Prostate gland (tissue), 2 donors: ENCODE results near the gene IPO11. TPM values are rescaled to one million over a fixed set of nuclear protein-coding genes. Genes with fewer than 3 reads are reported as not detected.
A peak's percentile ranks its signal among the peaks of the same experiment; 100 is the strongest.

Experiments used
- DNase-seq: peaks from one replicate; pipeline ENCODE4 v3.0.0-alpha.2; 2019; ENCODE audit warnings: low spot score
- H3K27ac ChIP-seq, 2 donors: fragments of 200-600 bp; sonication (generic); 2 replicates each; pipeline ENCODE4 v1.5.1; 2017 to 2019
- H3K27me3 ChIP-seq: fragments of 200-600 bp; sonication (generic); replicated peaks from 2 replicates; pipeline ENCODE4 v1.5.1; 2019; ENCODE audit not compliant: insufficient read depth
- H3K36me3 ChIP-seq, 2 donors: fragments of 200-600 bp; sonication (generic); 1 replicate in 1 of 2; 2 replicates in 1 of 2; pipeline versions ENCODE4 v1.5.1 to v1.8.1; 2017 to 2019
- H3K4me1 ChIP-seq: fragments of 200-600 bp; sonication (generic); replicated peaks from 2 replicates; pipeline ENCODE4 v1.5.1; 2019
- H3K4me3 ChIP-seq, 2 donors: fragments of 200-600 bp; sonication (generic); 2 replicates each; pipeline ENCODE4 v1.5.1; 2017 to 2019
- H3K9me3 ChIP-seq: fragments of 200-600 bp; sonication (generic); 2 replicates; pipeline ENCODE4 v1.5.1; 2017
- POLR2A ChIP-seq: fragments of 450-650 bp; IDR thresholded peaks from one replicate; pipeline ENCODE4 v1.6.1; 2016; ENCODE audit warnings: antibody characterized with exemption, mild to moderate bottlenecking
- POLR2AphosphoS5 ChIP-seq: sonication (generic); formaldehyde crosslinking; IDR thresholded peaks from one replicate; pipeline ENCODE4 v1.6.1; 2017; ENCODE audit warnings: antibody characterized with exemption
- WGBS: methylation state at CpG from one replicate; pipeline ENCODE4 v1.1.5; 2018; 5-methylcytosine and 5-hydroxymethylcytosine counted together
- intact Hi-C: fragments of 100-400 bp; cut with DNase I; formaldehyde crosslinking; loops from one replicate; pipeline ENCODE4 v1.14.2; 2022
- total RNA-seq, 2 donors: library from RNA; depleted of rRNA; stranded (reverse); fragments of >200 nt; gene quantifications; one replicate each; pipeline ENCODE4 v1.1.0, GENCODE V29; 2016
- TF ChIP-seq, protein P1 (sequence below), 4 experiments: fragments of 200-600 bp in 2 of 4; fragments of 450-650 bp in 2 of 4; sonication (generic) in 2 of 4; IDR thresholded peaks; 1 replicate in 3 of 4; 2 replicates in 1 of 4; pipeline ENCODE4 v1.5.1; 2016 to 2019; ENCODE audit warnings: antibody characterized with exemption in 4 of 4, mild to moderate bottlenecking in 2 of 4, moderate library complexity in 2 of 4

The IPO11 gene
- 10 to 100 TPM; 15.5 to 36.2 TPM for total RNA-seq

DNA sequence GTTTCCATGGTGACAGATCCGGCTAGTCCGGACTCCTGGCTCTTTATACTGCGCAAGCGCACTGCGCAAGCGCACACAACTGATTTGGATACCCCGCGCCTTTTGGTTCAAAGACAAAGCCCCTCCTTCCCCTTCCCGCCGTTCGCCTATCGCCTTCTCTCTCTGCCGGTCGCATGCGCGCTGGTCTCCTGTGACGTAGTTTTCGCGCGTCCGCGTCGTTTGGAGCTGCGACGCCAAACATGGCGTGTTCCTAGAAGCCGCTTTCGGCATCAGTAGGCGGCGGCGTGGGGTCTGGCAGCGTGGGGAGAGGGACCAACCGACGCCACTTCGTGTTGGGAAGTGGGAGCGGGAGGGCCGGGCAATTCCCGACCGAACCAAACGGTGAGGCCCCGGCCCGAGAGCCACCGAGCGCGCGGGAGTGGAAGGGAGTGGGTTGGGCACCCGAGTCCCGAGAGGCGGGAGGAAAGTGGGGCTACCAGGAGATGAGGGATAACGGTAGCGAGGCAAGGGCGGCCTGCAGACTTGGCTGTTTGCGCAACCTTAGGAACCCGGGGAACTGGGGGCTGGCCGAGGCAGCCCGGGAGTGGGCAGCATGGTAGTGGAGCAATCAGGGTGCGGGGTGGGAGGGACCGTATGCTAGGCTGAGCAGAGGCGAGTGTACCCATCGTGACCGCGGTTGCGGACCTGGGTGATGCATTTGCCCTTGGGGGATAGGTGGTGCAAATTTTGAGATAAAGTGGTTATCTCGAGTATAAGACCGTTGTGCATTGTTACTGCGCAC is at the start of gene IPO11:
Gene IPO11 (plus strand): TSS at position 215 of the 781 bp plus-strand sequence. CDS start 24,517 bp downstream, outside the sequence.
- H3K9me3 ChIP-seq = no peaks in the 10 kb centered on the region
- intact Hi-C loops = no loop called here
- DNase-seq = peak; percentile 98
- no peaks in the 10 kb centered on the region for H3K4me1 ChIP-seq
- WGBS = under 1% methylated on average over 66 of the region's 66 CpGs
- TF ChIP-seq, protein P1, sequence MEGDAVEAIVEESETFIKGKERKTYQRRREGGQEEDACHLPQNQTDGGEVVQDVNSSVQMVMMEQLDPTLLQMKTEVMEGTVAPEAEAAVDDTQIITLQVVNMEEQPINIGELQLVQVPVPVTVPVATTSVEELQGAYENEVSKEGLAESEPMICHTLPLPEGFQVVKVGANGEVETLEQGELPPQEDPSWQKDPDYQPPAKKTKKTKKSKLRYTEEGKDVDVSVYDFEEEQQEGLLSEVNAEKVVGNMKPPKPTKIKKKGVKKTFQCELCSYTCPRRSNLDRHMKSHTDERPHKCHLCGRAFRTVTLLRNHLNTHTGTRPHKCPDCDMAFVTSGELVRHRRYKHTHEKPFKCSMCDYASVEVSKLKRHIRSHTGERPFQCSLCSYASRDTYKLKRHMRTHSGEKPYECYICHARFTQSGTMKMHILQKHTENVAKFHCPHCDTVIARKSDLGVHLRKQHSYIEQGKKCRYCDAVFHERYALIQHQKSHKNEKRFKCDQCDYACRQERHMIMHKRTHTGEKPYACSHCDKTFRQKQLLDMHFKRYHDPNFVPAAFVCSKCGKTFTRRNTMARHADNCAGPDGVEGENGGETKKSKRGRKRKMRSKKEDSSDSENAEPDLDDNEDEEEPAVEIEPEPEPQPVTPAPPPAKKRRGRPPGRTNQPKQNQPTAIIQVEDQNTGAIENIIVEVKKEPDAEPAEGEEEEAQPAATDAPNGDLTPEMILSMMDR (IDR thresholded peaks at IDR 0.05) = peak in 2 of 4 experiments; percentile 15 to 34
- TF ChIP-seq POLR2A = peak; percentile 54
- TF ChIP-seq POLR2AphosphoS5 = peak; percentile 100
- peak within 1 kb of the TSS; percentile 62 to 79 for H3K4me3 ChIP-seq
- no peaks in the 10 kb centered on the region for H3K36me3 ChIP-seq
- H3K27ac ChIP-seq = peak within 1 kb of the TSS; percentile 76 to 84
- H3K27me3 ChIP-seq = no peaks in the 10 kb centered on the region

DNA sequence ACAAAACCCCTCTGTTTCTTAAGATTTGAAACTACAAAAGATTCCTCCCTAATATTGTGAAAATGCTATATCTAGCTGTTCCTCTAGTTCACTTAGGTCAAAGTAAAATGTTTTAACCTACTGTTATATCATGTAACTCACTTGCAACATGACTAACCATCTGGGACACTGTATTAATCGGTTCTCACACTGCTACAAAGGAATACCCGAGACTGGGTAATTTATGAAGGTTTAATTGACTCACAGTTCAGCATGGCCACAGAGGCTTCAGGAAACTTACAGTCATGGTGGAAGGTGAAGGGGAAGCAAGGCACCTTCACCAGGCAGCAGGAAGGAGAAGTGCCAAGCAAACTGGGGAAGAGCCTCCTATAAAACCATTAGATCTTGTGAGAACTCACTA is 43.5 kb upstream of the IPO11 start:
- H3K27ac ChIP-seq = no peak overlapping the region
- TF ChIP-seq POLR2AphosphoS5 (no peak), POLR2A (no peak)
- TF ChIP-seq, protein P1 (IDR thresholded peaks at IDR 0.05) = no peak
- 91% methylated on average over 2 of the region's 2 CpGs for WGBS
- no peak for DNase-seq
- H3K36me3 ChIP-seq = peaks cover 0 to 5% of the 10 kb centered on the region in 2 donors
- no peak overlapping the region for H3K4me3 ChIP-seq
- H3K27me3 ChIP-seq = no peaks in the 10 kb centered on the region
- H3K9me3 ChIP-seq = no peaks in the 10 kb centered on the region
- H3K4me1 ChIP-seq = no peaks in the 10 kb centered on the region
- intact Hi-C loops = no loop called here

DNA sequence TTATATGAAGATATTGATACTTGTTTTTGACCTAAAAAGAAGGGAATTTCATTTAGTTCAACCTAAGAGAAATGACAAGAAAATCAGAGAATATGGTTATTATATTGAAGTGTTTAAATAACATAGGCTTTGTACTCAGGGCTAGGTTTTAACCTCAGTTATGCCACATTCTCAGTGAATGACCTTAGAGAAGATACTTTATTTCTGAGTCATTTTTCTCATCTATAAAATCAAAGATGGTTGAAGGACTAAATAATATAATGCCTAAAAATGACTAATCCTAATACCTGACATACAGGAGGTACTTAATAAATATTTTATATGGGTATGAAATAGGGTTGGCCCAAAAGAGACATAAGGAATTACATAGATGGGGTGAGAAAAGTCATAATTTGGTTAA is 41.2 kb upstream of the IPO11 start:
- DNase-seq = no peak
- intact Hi-C loops = no loop called here
- TF ChIP-seq POLR2A = no peak
- TF ChIP-seq POLR2AphosphoS5 = no peak
- TF ChIP-seq, protein P1 (IDR thresholded peaks at IDR 0.05) = no peak
- Histone ChIP-seq H3K27me3 (no peaks in the 10 kb centered on the region), H3K9me3 (no peaks in the 10 kb centered on the region), H3K36me3 (no peaks in the 10 kb centered on the region), H3K27ac (no peak overlapping the region), H3K4me3 (no peak overlapping the region), H3K4me1 (no peaks in the 10 kb centered on the region)

DNA sequence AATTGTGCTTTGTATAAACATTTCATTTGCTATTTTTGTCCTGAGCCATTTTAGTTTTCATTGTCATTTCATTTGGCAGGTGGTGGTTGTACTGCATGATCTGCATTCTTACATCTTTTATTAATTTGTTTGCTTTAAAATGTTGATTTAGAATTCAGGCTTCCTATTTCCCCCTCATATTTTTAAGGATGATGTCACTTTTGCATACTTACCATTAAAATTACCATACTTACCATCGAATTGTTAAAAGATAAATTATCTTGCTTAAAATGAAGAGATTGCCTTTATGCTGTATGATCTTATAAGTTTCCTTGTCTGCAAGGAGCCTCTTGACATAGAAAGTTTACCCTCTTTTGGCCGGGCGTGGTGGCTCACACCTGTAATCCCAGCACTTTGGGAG is 40.0 kb upstream of the IPO11 start:
- intact Hi-C loops = no loop called here
- Histone ChIP-seq H3K27me3 (no peaks in the 10 kb centered on the region), H3K36me3 (no peaks in the 10 kb centered on the region), H3K9me3 (no peaks in the 10 kb centered on the region), H3K4me1 (no peaks in the 10 kb centered on the region), H3K4me3 (no peak overlapping the region), H3K27ac (no peak overlapping the region)
- DNase-seq = no peak
- TF ChIP-seq POLR2A = no peak
- TF ChIP-seq POLR2AphosphoS5 = no peak
- TF ChIP-seq, protein P1 (IDR thresholded peaks at IDR 0.05) = no peak
- 95% methylated on average over 3 of the region's 3 CpGs for WGBS

DNA sequence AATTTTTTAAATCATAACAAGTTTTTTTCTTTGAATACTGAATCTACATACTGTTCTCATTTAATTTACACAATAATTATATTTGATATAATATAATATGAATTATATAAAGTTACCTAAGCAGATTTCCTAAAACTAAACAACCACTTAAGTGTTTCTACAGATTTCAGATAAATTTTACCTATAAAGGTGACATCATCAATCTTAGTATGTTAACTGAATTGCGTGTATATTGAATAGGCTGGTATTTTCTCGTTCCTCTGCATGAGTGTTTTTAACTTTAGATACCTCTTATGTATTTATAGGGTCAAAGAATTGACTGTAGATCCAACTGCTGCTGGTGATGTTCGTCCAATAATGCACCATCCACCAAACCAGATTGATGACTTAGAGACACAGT is 39.2 kb upstream of the IPO11 start:
- DNase-seq = no peak
- H3K4me1 ChIP-seq = no peaks in the 10 kb centered on the region
- no peak overlapping the region for H3K4me3 ChIP-seq
- H3K9me3 ChIP-seq = no peaks in the 10 kb centered on the region
- H3K27me3 ChIP-seq = no peaks in the 10 kb centered on the region
- TF ChIP-seq POLR2AphosphoS5 = no peak
- TF ChIP-seq, protein P1 (IDR thresholded peaks at IDR 0.05) = no peak
- intact Hi-C loops = no loop called here
- H3K27ac ChIP-seq = no peak overlapping the region
- H3K36me3 ChIP-seq = no peaks in the 10 kb centered on the region
- 99% methylated on average over 3 of the region's 3 CpGs for WGBS
